A673 (cell line): Measurements from ENCODE around the gene OTOP3. TPM values are rescaled to one million over a fixed set of nuclear protein-coding genes. Genes with fewer than 3 reads are reported as not detected.

ENCODE experiments used
- BruUV-seq: library from RNA; stranded (reverse); fragments of 400-500 nt; replicated peaks from 2 replicates; lab custom pipeline; 2021; lab: Mats Ljungman, UMichigan
- CTCF ChIA-PET: fragments of 300-600 bp; sonication (Branson Sonifier 250); formaldehyde crosslinking; loops from one replicate; lab custom pipeline; 2022; ENCODE audit warnings: antibody characterized with exemption; lab: Charles Lee
- POLR2A ChIA-PET: fragments of 300-600 bp; sonication (Branson Sonifier 250); formaldehyde crosslinking; loops from one replicate; lab custom pipeline; 2022; ENCODE audit warnings: antibody characterized with exemption; ENCODE audit not compliant: low non-redundant PET; lab: Charles Lee
- DNase-seq: peaks from one replicate; pipeline ENCODE4 v3.0.0-alpha.2; 2015; ENCODE audit warnings: low spot score
- H3K27ac ChIP-seq: fragments of 200-600 bp; sonication (generic); 2 replicates; pipeline ENCODE4 v1.5.1; 2016; ENCODE audit warnings: mixed run types, low read depth, mild to moderate bottlenecking, mixed read lengths, antibody characterized with exemption, low read length; ENCODE audit not compliant: poor library complexity, severe bottlenecking
- H3K27me3 ChIP-seq: fragments of 200-600 bp; sonication (generic); replicated peaks from 2 replicates; pipeline ENCODE4 v1.6.1; 2017; ENCODE audit warnings: mixed run types, low read depth, mild to moderate bottlenecking, mixed read lengths, antibody characterized with exemption, low read length; ENCODE audit not compliant: insufficient read depth, poor library complexity
- H3K36me3 ChIP-seq: fragments of 200-600 bp; sonication (generic); 2 replicates; pipeline ENCODE4 v1.6.1; 2016; ENCODE audit warnings: mixed run types, mild to moderate bottlenecking, mixed read lengths, antibody characterized with exemption, low read length; ENCODE audit not compliant: insufficient read depth, poor library complexity, severe bottlenecking
- H3K4me1 ChIP-seq: fragments of 200-600 bp; sonication (generic); 2 replicates; pipeline ENCODE4 v1.6.1; 2017; ENCODE audit warnings: mixed run types, mild to moderate bottlenecking, mixed read lengths, antibody characterized with exemption, low read length; ENCODE audit not compliant: insufficient read depth, poor library complexity, severe bottlenecking
- H3K4me3 ChIP-seq: fragments of 200-600 bp; sonication (generic); 2 replicates; pipeline ENCODE4 v1.5.1; 2016; ENCODE audit warnings: low read depth, mixed run types, mild to moderate bottlenecking, mixed read lengths, low read length; ENCODE audit not compliant: poor library complexity, severe bottlenecking
- H3K9me3 ChIP-seq: fragments of 200-600 bp; sonication (generic); 2 replicates; pipeline ENCODE4 v1.6.1; 2016; ENCODE audit warnings: mixed run types, low read depth, mild to moderate bottlenecking, mixed read lengths, antibody characterized with exemption, low read length; ENCODE audit not compliant: poor library complexity, severe bottlenecking
- CTCF ChIP-seq: fragments of 300-800, 200-600 bp; sonication (generic); conservative IDR thresholded peaks from 2 replicates; pipeline ENCODE4 v1.5.1; 2017; ENCODE audit warnings: low read depth, mild to moderate bottlenecking, antibody characterized with exemption, low read length, moderate library complexity, mixed read lengths
- EZH2 ChIP-seq: fragments of 200-600 bp; sonication (generic); IDR thresholded peaks from 2 replicates; pipeline ENCODE4 v1.6.1; 2017; ENCODE audit warnings: borderline replicate concordance, low read depth, mild to moderate bottlenecking, mixed read lengths, antibody characterized with exemption, low read length; ENCODE audit not compliant: poor library complexity, severe bottlenecking
- intact Hi-C: fragments of 100-400 bp; cut with micrococcal nuclease; formaldehyde crosslinking; loops from one replicate; pipeline ENCODE4 v1.10.0; 2022; ENCODE audit not compliant: unreplicated experiment
- total RNA-seq: library from RNA; stranded (reverse); gene quantifications from 2 replicates; pipeline ENCODE4 v1.2.3, GENCODE V29; 2021

The OTOP3 gene
- total RNA-seq, 1 experiment from 2014 or later, result not detected

- intact Hi-C loops, result loop anchor here (10.0 kb wide), 1 partner anchor 206 kb away; the partner anchor contains the start of gene NHERF1
- peaks cover 80% of the 10 kb centered on the region for H3K27me3 ChIP-seq
- TF ChIP-seq EZH2 (no peak), CTCF (no peak)
- no peak overlapping the region for H3K27ac ChIP-seq
- ChIA-PET POLR2A (no interaction called here), CTCF (interaction anchor here (0.5 kb wide), 1 partner anchor 56 kb away, joined by 3 read pairs; no protein-coding TSS in a partner anchor)
- no peaks in the 10 kb centered on the region for H3K4me1 ChIP-seq
- H3K9me3 ChIP-seq, result no peaks in the 10 kb centered on the region
- DNase-seq, result no peak
- BruUV-seq, result no TSS peak
- no peak overlapping the region for H3K4me3 ChIP-seq
- H3K36me3 ChIP-seq, result no peaks in the 10 kb centered on the region
These were observed 15.4 kb downstream of the OTOP3 start for GRCh38 chr17:74951065-74951464.

DNA sequence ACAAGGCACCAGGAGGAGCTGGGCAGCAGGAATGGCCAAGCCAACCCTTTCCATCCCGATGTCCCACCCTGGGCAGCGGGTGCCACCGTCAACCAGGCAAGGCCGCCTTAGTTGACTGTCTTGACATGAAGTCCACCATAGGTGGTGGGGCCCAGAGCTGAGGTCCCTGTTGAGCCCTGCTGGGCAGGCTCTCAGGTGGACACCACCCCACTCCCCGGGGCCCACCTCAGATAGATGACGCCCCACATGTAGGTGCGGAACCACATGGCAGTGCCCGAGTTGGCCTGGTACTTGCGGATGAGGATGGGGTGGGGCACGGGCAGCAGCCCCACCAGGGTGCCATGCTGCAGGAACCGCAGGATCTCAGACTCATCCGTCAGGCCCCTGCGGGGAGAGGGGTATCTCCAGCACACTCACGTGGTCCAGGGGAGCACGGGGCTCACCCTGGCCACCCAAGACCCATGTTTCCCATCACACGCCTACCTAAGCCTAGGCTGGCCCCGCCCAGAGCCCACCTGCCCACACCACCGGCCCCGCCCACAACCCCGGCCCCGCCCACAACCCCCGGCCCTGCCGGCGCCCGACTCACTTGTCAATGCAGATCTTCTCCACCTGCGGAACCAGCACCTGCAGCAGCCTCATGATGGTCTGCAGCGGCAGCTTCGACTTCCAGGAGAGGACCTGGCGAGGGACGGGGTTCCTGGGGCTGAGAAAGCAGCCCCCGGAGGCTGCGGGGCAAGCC, 16.2 kb downstream of the OTOP3 start:
- Histone ChIP-seq H3K27me3 (peaks cover 72% of the 10 kb centered on the region), H3K4me3 (no peak overlapping the region), H3K36me3 (no peaks in the 10 kb centered on the region), H3K27ac (no peak overlapping the region), H3K9me3 (no peaks in the 10 kb centered on the region), H3K4me1 (no peaks in the 10 kb centered on the region)
- no peak for DNase-seq
- ChIA-PET CTCF (interaction anchor here (0.6 to 0.7 kb wide), 2 partner anchors 10 to 171 kb away, joined by 3 to 8 read pairs; no protein-coding TSS in a partner anchor), POLR2A (interaction anchor here (0.6 kb wide), 1 partner anchor 190 kb away, joined by 8 read pairs; no protein-coding TSS in a partner anchor)
- TF ChIP-seq CTCF, result no peak
- intact Hi-C loops, result loop anchor here (10.0 kb wide), 1 partner anchor 207 kb away; the partner anchor contains the start of gene NHERF1
- no TSS peak for BruUV-seq

DNA sequence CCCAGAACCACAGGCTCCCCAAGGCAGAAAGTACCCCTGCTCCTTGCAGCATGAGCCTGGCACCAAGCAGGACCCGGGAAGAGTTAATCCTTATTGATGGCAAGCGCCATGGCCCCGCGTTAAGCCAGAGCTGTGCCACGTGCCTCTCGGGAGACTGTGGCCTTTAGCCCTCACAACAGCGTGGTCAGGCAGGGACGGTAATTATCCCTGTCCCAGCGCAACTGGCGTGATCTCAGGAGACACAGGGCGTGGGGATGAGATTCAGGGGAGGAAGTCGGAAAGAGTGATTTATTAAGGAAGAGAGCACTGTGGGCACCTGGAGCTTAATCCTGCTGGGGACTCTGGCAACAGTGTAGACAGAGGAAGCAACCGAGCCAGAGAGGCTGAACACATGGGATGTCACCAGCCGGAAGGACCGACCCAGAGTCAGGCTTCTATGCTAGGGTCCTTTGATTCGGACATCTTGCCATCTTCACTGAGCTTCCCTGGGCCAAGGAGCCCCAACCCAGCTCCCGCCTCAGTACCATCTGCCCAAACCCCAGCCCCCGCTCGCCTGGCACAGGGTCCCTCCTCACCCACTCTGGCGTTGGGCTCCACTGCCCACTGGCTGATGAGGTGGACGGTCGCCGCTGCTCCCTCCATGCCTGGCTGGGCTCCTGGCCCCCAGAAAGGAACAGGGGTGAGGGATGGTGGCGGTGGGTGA, 16.9 kb downstream of the OTOP3 start:
- ChIA-PET CTCF (interaction anchor here (0.6 to 0.7 kb wide), 2 partner anchors 9 to 172 kb away, joined by 3 to 8 read pairs; no protein-coding TSS in a partner anchor), POLR2A (interaction anchor here (0.6 kb wide), 1 partner anchor 56 kb away, joined by 5 read pairs; no protein-coding TSS in a partner anchor)
- no peaks in the 10 kb centered on the region for H3K9me3 ChIP-seq
- intact Hi-C loops, result loop anchor here (10.0 kb wide), 1 partner anchor 208 kb away; the partner anchor contains the start of gene NHERF1
- H3K27ac ChIP-seq, result no peak overlapping the region
- BruUV-seq, result no TSS peak
- H3K36me3 ChIP-seq, result no peaks in the 10 kb centered on the region
- peaks cover 67% of the 10 kb centered on the region for H3K27me3 ChIP-seq
- TF ChIP-seq CTCF (no peak), EZH2 (no peak)
- no peak overlapping the region for H3K4me3 ChIP-seq
- DNase-seq, result no peak
- no peaks in the 10 kb centered on the region for H3K4me1 ChIP-seq
